HEK293 (cell line): Measurements from ENCODE around the gene MAP6.

Experiments used
- CTCF ChIA-PET: fragments of 350-600 bp; formaldehyde crosslinking; extraction: SDS; loops from one replicate; lab custom pipeline; 2021; ENCODE audit warnings: antibody characterized with exemption; lab: Yijun Ruan, JAX
- POLR2A ChIA-PET: fragments of 300-600 bp; formaldehyde crosslinking; extraction: SDS; loops from one replicate; lab custom pipeline; 2020; ENCODE audit warnings: antibody characterized with exemption, inconsistent platforms; lab: Yijun Ruan, JAX
- H3K27ac ChIP-seq: fragments of 200-500 bp; sonication (Bioruptor generic); 2 replicates; pipeline ENCODE4 v1.5.1; 2014; ENCODE audit warnings: low read depth, low read length, control low read depth, inconsistent platforms; ENCODE audit errors: extremely low read depth
- H3K36me3 ChIP-seq, 2 experiments: fragments of 200-500 bp in 1 of 2; sonication (Bioruptor generic) in 1 of 2; 1 replicate in 1 of 2; 2 replicates in 1 of 2; pipeline ENCODE4 v1.5.1; 2014 to 2017; ENCODE audit warnings: inconsistent platforms in 2 of 2, low read length in 2 of 2; ENCODE audit not compliant: control insufficient read depth in 2 of 2, insufficient read depth in 1 of 2
- H3K4me1 ChIP-seq: fragments of 200-500 bp; sonication (Bioruptor generic); 2 replicates; pipeline ENCODE4 v1.5.1; 2014; ENCODE audit warnings: mild to moderate bottlenecking, low read length, inconsistent platforms; ENCODE audit not compliant: control insufficient read depth, insufficient read depth
- H3K4me3 ChIP-seq: 2 replicates; pipeline ENCODE4 v1.5.1; 2011; ENCODE audit warnings: low read depth, mild to moderate bottlenecking, control low read depth, low read length, moderate library complexity
- H3K9me3 ChIP-seq: fragments of 200-500 bp; sonication (Bioruptor generic); 2 replicates; pipeline ENCODE4 v1.5.1; 2014; ENCODE audit warnings: low read depth, low read length, inconsistent platforms; ENCODE audit not compliant: control insufficient read depth, insufficient read depth
- EGR2 ChIP-seq: fragments of 450-650 bp; formaldehyde crosslinking; IDR thresholded peaks from 2 replicates; pipeline ENCODE4 v1.5.1; 2016; ENCODE audit warnings: low read depth, missing biosample characterization, missing genetic modification characterization
- GLIS1 ChIP-seq: fragments of 450-650 bp; formaldehyde crosslinking; IDR thresholded peaks from 2 replicates; pipeline ENCODE4 v1.5.1; 2016; ENCODE audit warnings: missing biosample characterization, missing genetic modification characterization
- INSM2 ChIP-seq: fragments of 450-650 bp; formaldehyde crosslinking; IDR thresholded peaks from 2 replicates; pipeline ENCODE4 v1.5.1; 2016; ENCODE audit warnings: missing biosample characterization, missing genetic modification characterization
- KLF10 ChIP-seq: fragments of 450-650 bp; IDR thresholded peaks from 2 replicates; pipeline ENCODE4 v1.5.1; 2018; ENCODE audit warnings: missing biosample characterization, mild to moderate bottlenecking, missing genetic modification characterization
- REPIN1 ChIP-seq: fragments of 450-650 bp; formaldehyde crosslinking; IDR thresholded peaks from 2 replicates; pipeline ENCODE4 v1.5.1; 2017; ENCODE audit warnings: missing biosample characterization, missing genetic modification characterization, low read depth
- ZNF121 ChIP-seq: fragments of 450-650 bp; formaldehyde crosslinking; IDR thresholded peaks from 2 replicates; pipeline ENCODE4 v1.5.1; 2016; ENCODE audit warnings: missing biosample characterization, missing genetic modification characterization
- ZNF148 ChIP-seq: fragments of 450-650 bp; formaldehyde crosslinking; IDR thresholded peaks from 2 replicates; pipeline ENCODE4 v1.5.0; 2017; ENCODE audit warnings: missing biosample characterization, missing genetic modification characterization, borderline replicate concordance
- ZNF155 ChIP-seq: fragments of 450-650 bp; formaldehyde crosslinking; IDR thresholded peaks from 2 replicates; pipeline ENCODE4 v1.5.1; 2016; ENCODE audit warnings: missing biosample characterization, missing genetic modification characterization
- ZNF202 ChIP-seq: fragments of 450-650 bp; formaldehyde crosslinking; IDR thresholded peaks from 2 replicates; pipeline ENCODE4 v1.5.1; 2016; ENCODE audit warnings: missing biosample characterization, missing genetic modification characterization, borderline replicate concordance
- ZNF280D ChIP-seq: fragments of 450-650 bp; formaldehyde crosslinking; IDR thresholded peaks from 2 replicates; pipeline ENCODE4 v1.5.1; 2016; ENCODE audit warnings: missing biosample characterization, missing genetic modification characterization
- ZNF37A ChIP-seq: fragments of 450-650 bp; IDR thresholded peaks from 2 replicates; pipeline ENCODE4 v1.5.1; 2018; ENCODE audit warnings: missing biosample characterization, missing genetic modification characterization
- ZNF488 ChIP-seq: fragments of 450-650 bp; formaldehyde crosslinking; IDR thresholded peaks from 2 replicates; pipeline ENCODE4 v1.5.1; 2016; ENCODE audit warnings: missing biosample characterization, missing genetic modification characterization
- ZSCAN16 ChIP-seq: fragments of 450-650 bp; formaldehyde crosslinking; IDR thresholded peaks from 2 replicates; pipeline ENCODE4 v1.5.1; 2016; ENCODE audit warnings: missing biosample characterization, missing genetic modification characterization
- ZSCAN18 ChIP-seq: fragments of 450-650 bp; formaldehyde crosslinking; IDR thresholded peaks from 2 replicates; pipeline ENCODE4 v1.5.1; 2016; ENCODE audit warnings: missing biosample characterization, missing genetic modification characterization
- TF ChIP-seq, protein P1 (sequence below): fragments of 450-650 bp; formaldehyde crosslinking; IDR thresholded peaks from 2 replicates; pipeline ENCODE4 v1.5.1; 2017; ENCODE audit warnings: missing biosample characterization, missing genetic modification characterization

The MAP6 gene

GRCh38 chr11:75625021-75625420 lies 43.8 kb downstream of the MAP6 start:
- H3K4me3 ChIP-seq, result no peak overlapping the region
- H3K27ac ChIP-seq, result no peak overlapping the region
- H3K4me1 ChIP-seq, result no peaks in the 10 kb centered on the region
- TF ChIP-seq ZSCAN18 (tag by site-specific recombination) (no peak), GLIS1 (tag by site-specific recombination) (peak; percentile 40)
- no peaks in the 10 kb centered on the region for H3K9me3 ChIP-seq
- ChIA-PET CTCF (interaction anchor here (0.6 kb wide), 1 partner anchor 179 kb away, joined by 6 read pairs; no protein-coding TSS in a partner anchor), POLR2A (no interaction called here)
- H3K36me3 ChIP-seq, result no peaks in the 10 kb centered on the region

- no peak overlapping the region for H3K27ac ChIP-seq
- ChIA-PET POLR2A (no interaction called here), CTCF (interaction anchor here (0.6 to 0.9 kb wide), 3 partner anchors 18 to 85 kb away, joined by 3 to 5 read pairs (median 5); no protein-coding TSS in a partner anchor)
- H3K4me3 ChIP-seq, result no peak overlapping the region
- no peak for TF ChIP-seq EGR2
- no peaks in the 10 kb centered on the region for H3K4me1 ChIP-seq
- H3K9me3 ChIP-seq, result no peaks in the 10 kb centered on the region
- H3K36me3 ChIP-seq, result no peaks in the 10 kb centered on the region
These were observed 52.6 kb downstream of the MAP6 start for GRCh38 chr11:75616281-75616680.

DNA sequence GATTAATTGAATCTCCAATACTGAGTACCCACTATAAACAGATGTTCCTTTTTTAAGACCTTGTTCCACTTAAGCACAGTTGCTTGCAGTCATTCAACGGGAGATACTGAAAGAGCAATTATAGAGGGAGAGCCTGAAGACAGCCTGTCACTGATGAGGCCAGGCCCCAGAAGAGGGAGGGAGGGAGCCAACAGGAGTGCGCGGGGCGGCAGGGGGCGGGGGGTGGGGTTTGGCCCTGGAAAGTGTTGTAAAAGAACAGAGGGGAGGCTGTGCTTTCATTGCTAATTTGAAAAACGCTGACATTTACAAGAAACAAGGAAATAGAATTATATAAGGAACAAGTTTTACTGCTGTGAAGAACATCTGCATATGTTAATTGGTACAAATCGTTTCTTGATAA lies 53.1 kb downstream of the MAP6 start:
- Histone ChIP-seq H3K27ac (no peak overlapping the region), H3K36me3 (no peaks in the 10 kb centered on the region), H3K9me3 (no peaks in the 10 kb centered on the region), H3K4me3 (no peak overlapping the region)
- ChIA-PET POLR2A (no interaction called here), CTCF (interaction anchor here (0.9 kb wide), 1 partner anchor 18 kb away, joined by 5 read pairs; no protein-coding TSS in a partner anchor)
- TF ChIP-seq, protein P1, sequence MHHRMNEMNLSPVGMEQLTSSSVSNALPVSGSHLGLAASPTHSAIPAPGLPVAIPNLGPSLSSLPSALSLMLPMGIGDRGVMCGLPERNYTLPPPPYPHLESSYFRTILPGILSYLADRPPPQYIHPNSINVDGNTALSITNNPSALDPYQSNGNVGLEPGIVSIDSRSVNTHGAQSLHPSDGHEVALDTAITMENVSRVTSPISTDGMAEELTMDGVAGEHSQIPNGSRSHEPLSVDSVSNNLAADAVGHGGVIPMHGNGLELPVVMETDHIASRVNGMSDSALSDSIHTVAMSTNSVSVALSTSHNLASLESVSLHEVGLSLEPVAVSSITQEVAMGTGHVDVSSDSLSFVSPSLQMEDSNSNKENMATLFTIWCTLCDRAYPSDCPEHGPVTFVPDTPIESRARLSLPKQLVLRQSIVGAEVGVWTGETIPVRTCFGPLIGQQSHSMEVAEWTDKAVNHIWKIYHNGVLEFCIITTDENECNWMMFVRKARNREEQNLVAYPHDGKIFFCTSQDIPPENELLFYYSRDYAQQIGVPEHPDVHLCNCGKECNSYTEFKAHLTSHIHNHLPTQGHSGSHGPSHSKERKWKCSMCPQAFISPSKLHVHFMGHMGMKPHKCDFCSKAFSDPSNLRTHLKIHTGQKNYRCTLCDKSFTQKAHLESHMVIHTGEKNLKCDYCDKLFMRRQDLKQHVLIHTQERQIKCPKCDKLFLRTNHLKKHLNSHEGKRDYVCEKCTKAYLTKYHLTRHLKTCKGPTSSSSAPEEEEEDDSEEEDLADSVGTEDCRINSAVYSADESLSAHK (tag by site-specific recombination), result peak; percentile 37; the same call in 1 of the 2 replicates
- TF ChIP-seq ZNF121, result no peak
- TF ChIP-seq, all 188 proteins: peak for 1
- H3K4me1 ChIP-seq, result no peaks in the 10 kb centered on the region

DNA sequence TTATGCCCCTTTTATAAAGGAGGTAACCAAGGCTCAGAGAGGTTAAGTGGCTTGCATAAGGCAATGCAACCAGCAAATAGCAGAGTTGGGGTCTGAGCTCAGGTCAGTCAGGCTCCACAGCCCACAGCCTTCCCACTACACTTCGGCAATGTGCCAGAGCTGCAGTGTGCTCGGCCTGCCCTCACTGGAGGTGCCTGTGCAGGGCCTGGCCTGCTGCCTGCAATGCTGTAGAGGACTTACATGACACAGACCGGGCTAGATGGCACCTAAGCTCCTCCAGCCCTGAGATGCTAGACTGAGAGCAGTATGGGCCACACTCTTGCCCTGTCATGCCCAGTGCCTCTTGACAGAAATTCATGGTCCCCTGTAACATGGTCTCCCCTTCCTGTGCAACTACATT lies 57.0 kb downstream of the MAP6 start:
- no peaks in the 10 kb centered on the region for H3K9me3 ChIP-seq
- no peak overlapping the region for H3K27ac ChIP-seq
- ChIA-PET POLR2A (no interaction called here), CTCF (interaction anchor here (1.0 to 1.9 kb wide), 2 partner anchors 16 to 93 kb away, joined by 3 to 5 read pairs; no protein-coding TSS in a partner anchor)
- no peak overlapping the region for H3K4me3 ChIP-seq
- no peaks in the 10 kb centered on the region for H3K36me3 ChIP-seq
- H3K4me1 ChIP-seq, result no peaks in the 10 kb centered on the region
- TF ChIP-seq ZNF202 (tag by site-specific recombination), result no peak
- no peak for TF ChIP-seq INSM2 (tag by site-specific recombination)
- TF ChIP-seq ZSCAN16 (tag by site-specific recombination), result no peak
- TF ChIP-seq ZNF280D (tag by site-specific recombination), result no peak
- TF ChIP-seq ZNF155, result no peak
- no peak for TF ChIP-seq KLF10 (tag by site-specific recombination)
- no peak for TF ChIP-seq REPIN1
- no peak for TF ChIP-seq ZNF37A (tag by site-specific recombination)
- TF ChIP-seq ZNF488 (tag by site-specific recombination), result no peak
- no peak for TF ChIP-seq ZNF148 (tag by site-specific recombination)
